Measurements from ENCODE around the gene MYH15. TPM values are rescaled to one million over a fixed set of nuclear protein-coding genes. Genes with fewer than 3 reads are reported as not detected.

MYH15 gene
- total RNA-seq, 1 donor from 2014 or later: not detected

GRCh38 chr3:108488631-108489030 is 21.8 kb downstream of the MYH15 start:
- Histone ChIP-seq H3K27me3 (ENCODE audit: control insufficient read depth, insufficient read depth, low read length) (no peaks in the 10 kb centered on the region), H3K36me3 (ENCODE audit: control insufficient read depth, insufficient read depth, low read length) (no peaks in the 10 kb centered on the region), H3K4me3 (ENCODE audit: low read depth, low read length) (no peak overlapping the region)
- TF ChIP-seq CTCF (IDR thresholded peaks at IDR 0.05; ENCODE audit: insufficient read depth, low read length, poor library complexity, severe bottlenecking): no peak
- DNase-seq (ENCODE audit: low read depth): no peak

- H3K36me3 ChIP-seq (ENCODE audit: control insufficient read depth, insufficient read depth, low read length): no peaks in the 10 kb centered on the region
- no peak for DNase-seq (ENCODE audit: low read depth)
- no peaks in the 10 kb centered on the region for H3K27me3 ChIP-seq (ENCODE audit: control insufficient read depth, insufficient read depth, low read length)
- TF ChIP-seq CTCF (IDR thresholded peaks at IDR 0.05; ENCODE audit: insufficient read depth, low read length, poor library complexity, severe bottlenecking): no peak
- no peak overlapping the region for H3K4me3 ChIP-seq (ENCODE audit: low read depth, low read length)
Observed at GRCh38 chr3:108487439-108487838, 23.0 kb downstream of the MYH15 start.

GRCh38 chr3:108486941-108487340 is 23.5 kb downstream of the MYH15 start:
- TF ChIP-seq CTCF (IDR thresholded peaks at IDR 0.05; ENCODE audit: insufficient read depth, low read length, poor library complexity, severe bottlenecking): no peak
- Histone ChIP-seq H3K36me3 (ENCODE audit: control insufficient read depth, insufficient read depth, low read length) (no peaks in the 10 kb centered on the region), H3K4me3 (ENCODE audit: low read depth, low read length) (no peak overlapping the region), H3K27me3 (ENCODE audit: control insufficient read depth, insufficient read depth, low read length) (no peaks in the 10 kb centered on the region)
- no peak for DNase-seq (ENCODE audit: low read depth)

GRCh38 chr3:108486338-108486737 is 24.1 kb downstream of the MYH15 start:
- Histone ChIP-seq H3K36me3 (ENCODE audit: control insufficient read depth, insufficient read depth, low read length) (no peaks in the 10 kb centered on the region), H3K27me3 (ENCODE audit: control insufficient read depth, insufficient read depth, low read length) (no peaks in the 10 kb centered on the region), H3K4me3 (ENCODE audit: low read depth, low read length) (no peak overlapping the region)
- DNase-seq (ENCODE audit: low read depth): no peak
- TF ChIP-seq CTCF (IDR thresholded peaks at IDR 0.05; ENCODE audit: insufficient read depth, low read length, poor library complexity, severe bottlenecking): no peak

GRCh38 chr3:108485146-108485545 is 25.2 kb downstream of the MYH15 start:
- Histone ChIP-seq H3K27me3 (ENCODE audit: control insufficient read depth, insufficient read depth, low read length) (no peaks in the 10 kb centered on the region), H3K36me3 (ENCODE audit: control insufficient read depth, insufficient read depth, low read length) (no peaks in the 10 kb centered on the region), H3K4me3 (ENCODE audit: low read depth, low read length) (no peak overlapping the region)
- DNase-seq (ENCODE audit: low read depth): no peak
- no peak for TF ChIP-seq CTCF (IDR thresholded peaks at IDR 0.05; ENCODE audit: insufficient read depth, low read length, poor library complexity, severe bottlenecking)

- no peaks in the 10 kb centered on the region for H3K27me3 ChIP-seq (ENCODE audit: control insufficient read depth, insufficient read depth, low read length)
- no peak for TF ChIP-seq CTCF (IDR thresholded peaks at IDR 0.05; ENCODE audit: insufficient read depth, low read length, poor library complexity, severe bottlenecking)
- H3K36me3 ChIP-seq (ENCODE audit: control insufficient read depth, insufficient read depth, low read length): no peaks in the 10 kb centered on the region
- DNase-seq (ENCODE audit: low read depth): no peak
- H3K4me3 ChIP-seq (ENCODE audit: low read depth, low read length): no peak overlapping the region
Observed at GRCh38 chr3:108479224-108479623, 31.2 kb downstream of the MYH15 start.
